Activated T-cell treated with anti-CD3 and anti-CD28 coated beads for 24 hours (primary cell): ENCODE results near the gene IPO11.
"Not testable (repeated sequence)": the region's sequence is repeated elsewhere in the genome, so short reads cannot be mapped to it uniquely, and the experiment has no call there.

Source experiments
- DNase-seq: peaks from one replicate; pipeline ENCODE4 v3.0.0-alpha.2; 2020; ENCODE audit warnings: low read depth

Gene IPO11

GRCh38 chr5:62514510-62515119 is 102.1 kb downstream of the IPO11 start:
- DNase-seq = no peak

GRCh38 chr5:62520812-62521211 is 108.2 kb downstream of the IPO11 start:
- not testable (repeated sequence) for DNase-seq

- DNase-seq = no peak
These were observed 108.8 kb downstream of the IPO11 start for GRCh38 chr5:62521319-62521718.

GRCh38 chr5:62522811-62523210 is 110.2 kb downstream of the IPO11 start:
- DNase-seq = no peak

DNA sequence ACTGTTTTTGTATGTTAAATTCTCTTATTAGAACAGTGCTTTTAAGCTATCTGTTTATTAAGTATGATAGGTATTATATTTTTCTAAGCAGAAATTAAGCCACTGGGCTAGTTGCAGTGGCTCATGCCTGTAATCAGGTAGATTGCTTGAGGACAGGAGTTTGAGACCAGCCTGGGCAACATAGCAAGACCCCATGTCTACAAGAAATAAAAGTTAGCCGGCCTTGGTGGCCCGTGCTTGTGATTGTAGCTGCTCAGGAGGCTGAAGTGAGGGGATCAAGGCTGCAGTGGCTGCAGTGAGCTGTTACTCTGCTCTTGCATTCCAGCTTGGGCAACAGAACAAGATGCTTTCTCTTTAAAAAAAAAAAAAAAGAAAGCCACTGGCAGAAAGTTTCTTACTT is 121.0 kb downstream of the IPO11 start:
- DNase-seq = no peak

- no peak for DNase-seq
These were observed 122.1 kb downstream of the IPO11 start for GRCh38 chr5:62534461-62535236.

DNA sequence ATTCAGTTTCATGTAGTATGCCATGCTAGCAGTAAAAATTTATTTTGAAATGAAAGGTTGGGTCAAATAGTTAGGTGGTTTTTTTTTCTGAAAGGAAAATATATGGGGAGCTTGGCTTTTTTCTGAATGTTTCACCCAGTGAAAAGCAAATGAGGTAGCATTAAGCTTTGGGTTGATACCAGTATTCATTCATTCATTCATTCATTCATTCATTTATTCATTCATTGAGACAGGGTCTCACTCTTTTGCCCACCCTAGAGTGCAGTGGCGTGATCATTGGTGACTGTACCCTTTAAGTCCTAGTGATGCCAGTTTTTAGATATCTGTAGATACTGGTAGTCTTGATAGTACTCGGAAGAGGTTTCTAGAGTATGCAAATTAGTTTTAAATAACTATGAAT is 123.7 kb downstream of the IPO11 start:
- DNase-seq = no peak

GRCh38 chr5:62536783-62537182 is 124.2 kb downstream of the IPO11 start:
- no peak for DNase-seq

DNA sequence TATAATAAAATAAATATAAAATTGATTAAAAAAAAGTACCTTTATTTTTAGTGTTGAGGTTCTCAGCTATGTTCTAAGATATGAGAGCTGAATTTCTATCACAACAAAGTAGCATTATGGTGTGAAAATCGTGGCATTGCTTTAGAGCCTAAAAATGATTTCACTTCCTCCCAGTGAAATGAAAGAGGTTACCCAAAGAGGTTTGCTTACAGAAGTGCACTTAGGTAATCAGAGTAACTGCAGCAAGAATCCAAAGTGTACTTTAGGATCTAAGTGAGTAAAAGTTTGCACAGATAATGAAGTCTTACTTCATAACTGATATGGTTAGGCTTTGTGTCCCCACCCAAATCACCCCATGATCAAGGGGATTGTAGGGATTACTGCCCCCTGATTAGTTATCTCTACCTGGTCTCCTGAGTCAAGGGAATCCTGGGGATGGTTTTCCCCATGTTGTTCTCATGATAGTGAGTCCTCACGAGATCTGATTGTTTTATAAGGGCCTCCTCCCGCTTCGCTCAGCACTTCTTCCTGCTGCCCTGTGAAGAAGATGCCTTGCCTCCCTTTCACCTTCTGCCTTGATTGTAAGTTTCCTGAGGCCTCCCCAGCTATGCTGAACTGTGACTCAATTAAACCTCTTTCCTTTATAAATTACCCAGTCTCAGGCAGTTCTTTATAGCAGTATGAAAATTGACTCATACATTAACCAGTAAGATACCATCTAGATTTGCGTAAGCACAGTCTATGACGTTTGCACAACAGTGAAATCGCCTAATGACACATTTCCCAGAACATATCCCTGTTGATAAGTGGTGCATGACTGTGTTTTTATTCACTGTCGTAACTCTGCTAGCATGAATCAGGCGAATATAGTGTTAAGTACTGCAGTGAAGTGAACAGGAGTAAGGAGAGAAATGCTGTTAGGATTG is 125.7 kb downstream of the IPO11 start:
- no peak for DNase-seq

GRCh38 chr5:62542720-62543119 is 130.2 kb downstream of the IPO11 start:
- DNase-seq = no peak

GRCh38 chr5:62547945-62548630 is 135.5 kb downstream of the IPO11 start:
- DNase-seq = no peak

GRCh38 chr5:62550103-62550502 is 137.5 kb downstream of the IPO11 start:
- DNase-seq = no peak

DNA sequence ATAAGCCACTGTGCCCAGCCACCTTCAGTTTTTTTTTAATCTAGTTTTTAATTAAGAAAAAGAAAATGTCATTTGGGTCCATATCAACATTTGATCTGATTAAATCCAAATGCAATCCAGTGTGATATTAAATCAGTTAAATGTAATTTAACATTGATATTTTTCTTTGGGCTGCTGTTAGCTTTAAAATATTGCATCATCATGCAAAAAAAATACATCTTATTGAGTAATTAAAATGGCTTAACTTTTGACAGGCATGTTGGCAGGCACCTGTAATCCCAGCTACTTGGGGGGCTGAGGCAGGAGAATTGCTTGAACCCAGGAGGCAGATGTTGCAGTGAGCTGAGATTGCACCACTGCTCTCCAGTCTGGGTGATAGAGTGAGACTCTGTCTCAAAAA is 143.4 kb downstream of the IPO11 start:
- DNase-seq = no peak

GRCh38 chr5:62558941-62559340 is 146.4 kb downstream of the IPO11 start:
- no peak for DNase-seq

DNA sequence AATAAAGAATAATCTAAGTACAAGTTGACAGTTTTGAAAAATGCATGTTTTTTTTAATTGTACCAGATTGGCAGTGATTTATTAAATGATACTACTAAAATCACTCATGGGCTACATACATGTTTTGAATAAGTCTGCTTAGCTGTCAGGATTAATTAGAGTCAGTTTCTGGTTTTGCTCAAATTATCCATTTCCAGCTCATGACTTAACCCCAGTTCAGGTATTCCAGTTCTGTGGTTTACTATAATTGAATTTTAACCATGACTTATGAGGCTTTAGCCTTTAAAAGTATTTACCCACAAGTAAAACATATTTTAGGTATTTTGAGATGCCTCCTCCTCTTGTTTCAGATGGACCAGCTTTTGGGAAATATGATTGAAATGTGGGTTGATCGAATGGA is 148.2 kb downstream of the IPO11 start:
- no peak for DNase-seq

DNA sequence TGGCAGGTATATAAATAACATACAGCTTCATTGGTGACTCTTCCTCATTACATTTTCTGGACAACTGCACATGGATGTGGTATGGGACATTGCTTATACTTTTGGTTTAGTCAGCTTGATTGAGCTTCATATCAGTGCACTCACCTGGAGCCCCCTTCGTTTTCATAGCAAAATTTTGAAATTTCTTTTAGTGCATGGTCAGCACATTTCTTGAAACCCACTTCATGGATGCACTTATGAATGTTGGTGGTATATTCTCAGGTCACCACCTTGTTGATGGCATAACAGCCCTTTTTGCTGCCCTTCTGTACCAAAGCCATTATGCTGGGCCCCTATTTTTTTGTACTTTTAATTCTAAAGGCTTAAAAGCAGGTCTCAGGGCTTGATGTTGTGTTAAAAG is 149.3 kb downstream of the IPO11 start:
- no peak for DNase-seq

DNA sequence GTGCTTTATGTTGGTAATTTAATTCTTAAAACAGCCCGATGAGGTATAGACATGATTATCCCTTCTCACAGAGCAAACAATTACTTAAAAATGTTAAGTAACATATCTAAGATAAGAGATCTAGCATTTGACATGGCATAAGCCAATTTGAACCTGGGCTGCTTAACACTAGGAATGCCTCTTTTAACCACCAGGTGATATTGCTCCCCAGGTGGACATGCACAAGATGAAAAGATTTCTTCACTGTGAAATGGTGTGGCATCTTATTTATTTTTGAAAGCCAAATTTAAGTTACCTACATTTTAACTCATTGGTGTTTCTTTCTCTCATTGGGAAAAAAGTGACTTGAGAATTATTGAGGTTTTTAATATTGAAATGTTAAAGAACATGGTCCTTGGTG is 150.3 kb downstream of the IPO11 start:
- DNase-seq = no peak

DNA sequence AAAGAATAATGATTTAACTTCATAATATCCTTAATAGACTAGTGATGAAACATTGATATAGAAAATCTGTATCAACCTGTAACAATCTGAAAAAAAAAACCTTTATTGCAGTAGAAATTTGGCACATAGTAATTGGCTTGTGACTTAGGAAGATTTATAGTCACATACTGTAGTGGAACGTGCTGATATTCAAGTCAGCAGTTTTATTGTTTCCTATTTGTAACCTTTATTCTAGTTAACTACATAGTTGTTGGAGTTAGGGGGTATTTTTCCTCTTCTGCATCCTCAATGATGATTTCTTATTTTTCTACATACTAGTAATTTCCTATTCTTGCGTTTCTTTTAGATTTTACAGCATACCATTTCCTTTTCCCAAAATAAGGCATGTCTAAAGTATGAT is 151.5 kb downstream of the IPO11 start:
- no peak for DNase-seq

DNA sequence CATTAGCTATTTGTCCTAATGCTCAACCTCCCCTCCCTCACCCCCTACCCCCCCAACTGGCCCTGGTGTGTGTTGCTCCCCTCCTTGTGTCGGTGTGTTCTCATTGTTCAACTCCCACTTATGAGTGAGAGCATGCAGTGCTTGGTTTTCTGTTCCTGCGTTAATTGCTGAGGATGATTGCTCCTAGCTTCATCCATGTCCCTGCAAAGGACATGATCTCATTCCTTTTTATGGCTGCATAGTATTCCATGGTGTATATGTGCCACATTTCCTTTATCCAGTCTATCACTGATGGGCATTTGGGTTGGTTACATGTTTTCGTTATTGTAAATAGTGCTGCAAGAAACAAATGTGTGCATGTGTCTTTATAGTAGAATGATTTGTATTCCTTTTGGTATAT is 153.2 kb downstream of the IPO11 start:
- not testable (repeated sequence) for DNase-seq

DNA sequence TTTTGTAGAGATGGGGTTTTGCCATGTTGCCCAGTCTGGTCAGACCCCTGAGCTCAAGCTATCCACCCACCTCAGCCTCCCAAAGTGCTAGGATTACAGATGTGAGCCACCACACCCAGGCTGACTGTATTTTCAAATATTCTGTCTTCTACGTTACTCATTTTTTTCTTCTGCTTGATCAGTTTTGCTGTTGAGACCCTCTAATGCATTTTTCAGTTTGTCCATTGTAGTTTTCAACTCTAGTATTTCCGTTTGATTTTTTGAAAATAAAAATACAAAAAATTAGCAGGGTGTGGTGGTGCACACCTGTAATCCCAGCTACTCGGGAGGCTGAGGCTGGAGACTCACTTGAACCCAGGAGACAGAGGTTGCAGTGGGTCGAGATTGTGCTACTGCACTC is 155.6 kb downstream of the IPO11 start:
- no peak for DNase-seq

DNA sequence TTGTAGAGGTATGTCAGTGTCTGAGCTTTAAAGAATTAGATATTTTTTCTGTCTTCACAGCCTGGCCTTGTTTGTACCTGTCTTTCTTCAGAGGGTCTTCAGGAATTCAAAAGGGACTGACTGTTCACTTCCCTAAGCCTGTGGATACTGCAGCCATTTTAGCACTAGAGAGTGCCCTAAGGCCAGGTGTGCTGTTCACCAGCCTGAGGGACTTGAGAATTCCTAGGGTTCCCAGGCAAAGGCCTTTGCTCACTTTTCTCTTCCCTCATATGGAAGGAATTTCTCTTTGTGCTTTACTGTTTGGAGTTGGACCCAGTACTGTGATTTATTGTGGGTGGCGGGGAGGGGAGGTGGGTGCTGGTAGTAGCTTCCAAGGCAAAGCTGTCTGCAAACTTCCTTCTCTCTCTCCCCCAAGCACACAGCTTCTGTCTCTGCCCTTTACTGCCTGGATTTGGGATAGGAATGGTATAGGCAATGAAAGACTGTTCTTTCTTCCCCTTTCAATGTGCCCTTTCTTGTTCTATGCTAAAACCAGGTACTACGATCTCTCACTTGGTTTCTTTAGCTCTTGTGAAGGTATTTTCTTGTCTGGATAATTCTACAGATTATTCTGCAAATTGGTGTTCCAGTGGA is 156.4 kb downstream of the IPO11 start:
- DNase-seq = no peak

- no peak for DNase-seq
These were observed 156.9 kb downstream of the IPO11 start for GRCh38 chr5:62569470-62569869.
